ENCODE data around the gene RALBP1. TPM values are rescaled to one million over a fixed set of nuclear protein-coding genes. Genes with fewer than 3 reads are reported as not detected.

Gene RALBP1
- total RNA-seq, 1 experiment from 2014 or later: 38.5 TPM

DNA sequence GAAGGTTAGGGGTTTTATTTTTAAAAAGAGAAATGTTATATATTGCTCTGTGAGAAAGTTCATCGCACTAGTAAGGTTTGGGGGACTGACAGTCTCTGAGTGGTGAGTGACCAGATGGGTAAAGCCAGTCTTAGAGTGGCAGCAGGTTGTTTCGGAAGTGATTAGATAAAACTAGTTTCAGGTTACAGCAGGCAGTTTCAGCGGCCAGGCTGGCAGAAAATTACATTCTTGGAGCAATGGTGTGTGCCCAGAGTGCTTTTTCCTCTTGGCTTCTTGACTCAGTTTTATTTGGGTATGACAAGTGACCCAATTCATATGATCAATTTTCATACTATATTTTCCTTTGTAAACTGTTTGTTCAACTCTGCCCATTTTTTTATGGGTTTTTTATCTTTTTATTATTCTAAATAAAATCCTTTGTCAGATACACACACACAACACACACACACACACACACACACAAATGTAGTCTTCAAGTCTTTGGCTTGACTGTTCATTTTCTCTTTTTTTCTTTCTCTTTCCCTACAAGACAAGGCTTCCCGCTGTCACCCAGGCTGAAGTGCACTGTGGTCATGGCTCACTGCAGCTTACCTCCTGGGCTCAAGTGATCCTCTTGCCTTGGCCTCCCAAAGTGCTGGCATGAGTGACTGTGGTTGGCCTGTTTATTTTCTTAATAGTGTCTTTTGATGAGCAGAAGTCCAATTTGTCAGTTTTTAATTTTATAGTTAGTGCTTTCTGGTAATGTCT lies 30.9 kb downstream of the RALBP1 start:
- no peak for DNase-seq (ENCODE audit: extremely low read depth, low read depth)

- no peak for DNase-seq (ENCODE audit: extremely low read depth, low read depth)
Observed at GRCh38 chr18:9507565-9508088, 32.3 kb downstream of the RALBP1 start.

GRCh38 chr18:9508446-9509025 lies 33.2 kb downstream of the RALBP1 start:
- DNase-seq (ENCODE audit: extremely low read depth, low read depth): no peak

DNA sequence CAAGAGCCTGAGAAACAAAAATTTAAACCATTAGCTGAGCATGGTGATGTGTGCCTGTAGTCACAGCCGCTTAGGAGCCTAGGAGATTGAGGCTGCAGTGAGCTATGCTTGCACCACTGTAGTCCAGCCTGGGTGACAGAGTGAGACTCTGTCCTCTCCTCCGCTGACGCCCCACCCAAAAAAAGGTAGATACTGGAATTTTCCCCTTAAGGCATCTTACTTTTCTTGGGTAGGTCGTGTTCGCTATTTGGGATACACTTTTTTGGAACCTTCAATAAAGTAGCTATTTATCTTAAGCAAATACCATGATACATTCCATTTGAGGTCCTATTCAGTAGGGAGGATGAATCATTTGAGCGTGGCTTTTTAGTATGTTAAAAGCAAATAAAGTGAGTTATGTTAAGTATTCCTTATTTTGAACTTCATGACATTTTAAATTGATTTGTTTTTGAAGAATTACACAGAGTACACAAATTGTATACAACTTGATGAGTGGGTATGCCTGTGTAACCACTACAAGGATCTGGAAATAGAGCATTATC lies 38.7 kb downstream of the RALBP1 start:
- DNase-seq (ENCODE audit: extremely low read depth, low read depth): no peak

GRCh38 chr18:9516437-9517064 lies 41.2 kb downstream of the RALBP1 start:
- peak; percentile 29 for DNase-seq (ENCODE audit: extremely low read depth, low read depth)

DNA sequence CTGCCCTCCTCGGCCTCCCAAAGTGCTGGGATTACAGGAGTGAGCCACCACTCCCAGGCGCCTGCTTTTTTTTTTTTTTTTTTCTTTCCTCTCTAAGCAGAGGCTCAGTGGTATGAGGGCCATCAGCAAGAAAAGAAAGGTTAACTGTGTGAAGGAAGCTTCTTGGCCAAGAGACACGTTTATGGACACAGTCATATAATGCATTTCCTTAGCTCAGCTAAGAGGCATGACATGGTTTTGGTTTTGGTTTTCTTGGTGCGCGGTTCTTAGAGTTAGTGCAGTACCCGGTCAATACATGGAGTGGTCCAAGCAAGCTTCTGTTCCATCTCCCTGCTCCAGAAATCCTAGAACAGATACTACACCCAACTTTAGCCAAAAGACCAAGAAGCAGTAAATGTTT lies 42.6 kb downstream of the RALBP1 start:
- DNase-seq (ENCODE audit: extremely low read depth, low read depth): no peak

DNA sequence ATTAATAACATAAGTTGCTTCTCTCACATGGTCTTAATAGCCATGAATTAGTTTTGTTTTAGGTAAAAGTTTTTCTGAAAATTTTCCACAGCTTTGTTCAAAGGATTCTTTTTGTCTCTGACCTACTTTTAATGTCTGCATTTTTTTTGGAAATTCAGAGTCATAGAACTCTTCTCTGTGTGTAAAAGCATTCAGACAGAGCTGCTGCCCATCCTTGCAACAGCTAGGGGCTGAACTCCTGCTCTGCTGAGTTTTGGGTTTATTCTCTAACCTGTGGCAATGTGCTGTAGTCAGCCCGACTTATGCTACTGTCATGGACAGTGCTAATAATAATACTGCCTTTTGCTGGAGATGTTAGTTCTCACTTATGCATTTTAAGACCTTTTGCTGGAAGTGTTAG lies 44.1 kb downstream of the RALBP1 start:
- no peak for DNase-seq (ENCODE audit: extremely low read depth, low read depth)

DNA sequence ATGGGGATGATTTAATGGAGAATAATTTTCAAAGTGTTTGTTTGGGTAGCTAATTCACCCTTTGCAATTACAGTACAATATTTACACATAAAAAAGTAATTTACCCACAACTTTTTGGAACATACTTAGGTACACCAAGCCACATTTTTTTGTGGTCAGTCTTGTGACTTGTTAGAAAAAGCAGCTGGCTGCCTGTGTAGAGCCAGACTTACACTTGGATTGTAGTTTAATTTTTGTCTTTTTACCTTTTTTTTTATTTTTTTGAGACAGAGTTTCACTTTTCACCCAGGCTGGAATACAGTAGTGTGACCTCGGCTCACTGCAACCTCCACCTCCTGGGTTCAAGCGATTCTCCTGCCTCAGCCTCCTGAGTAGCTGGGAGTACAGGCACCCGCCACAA lies 45.4 kb downstream of the RALBP1 start:
- DNase-seq (ENCODE audit: extremely low read depth, low read depth): no peak

DNA sequence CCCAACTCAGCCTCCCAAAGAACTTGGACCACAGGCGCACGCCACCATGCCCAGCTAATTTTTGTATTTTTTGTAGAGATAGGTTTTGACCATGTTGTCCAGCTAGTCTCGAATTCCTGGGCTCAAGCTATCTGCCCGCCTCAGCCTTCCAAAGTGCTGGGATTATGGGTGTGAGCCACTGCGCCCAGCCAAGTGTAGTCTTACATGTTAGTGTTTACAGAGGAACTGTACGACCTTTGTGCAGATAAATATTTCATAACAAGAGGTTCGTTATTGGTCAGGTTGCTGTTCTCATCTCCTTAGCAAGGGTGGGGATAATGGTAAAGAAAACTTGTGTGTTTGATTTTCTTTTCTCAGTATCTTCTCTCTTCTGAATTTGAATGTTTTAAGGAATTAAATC lies 46.5 kb downstream of the RALBP1 start:
- no peak for DNase-seq (ENCODE audit: extremely low read depth, low read depth)

GRCh38 chr18:9522952-9523351 lies 47.6 kb downstream of the RALBP1 start:
- no peak for DNase-seq (ENCODE audit: extremely low read depth, low read depth)

DNA sequence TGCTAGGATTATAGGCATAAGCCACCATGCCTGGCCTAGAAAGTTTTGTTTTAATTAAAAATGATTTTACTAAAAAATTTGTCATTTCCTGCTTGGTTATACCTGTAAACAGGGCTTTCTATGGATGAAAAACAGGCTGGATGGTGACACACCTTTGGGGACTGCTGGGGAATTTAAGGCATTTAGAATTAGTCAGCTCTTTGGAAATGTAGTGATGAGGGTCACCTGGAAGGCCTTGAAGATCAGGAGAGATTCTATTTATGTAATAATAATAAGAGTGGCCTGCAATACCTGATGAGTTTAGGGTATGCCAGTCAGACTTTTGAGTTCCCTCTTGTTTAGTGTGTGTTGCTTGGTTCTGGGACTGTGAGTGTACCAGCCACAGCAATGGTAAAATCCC lies 51.1 kb downstream of the RALBP1 start:
- DNase-seq (ENCODE audit: extremely low read depth, low read depth): no peak

- no peak for DNase-seq (ENCODE audit: extremely low read depth, low read depth)
Observed at GRCh38 chr18:9530226-9531009, 55.1 kb downstream of the RALBP1 start.

DNA sequence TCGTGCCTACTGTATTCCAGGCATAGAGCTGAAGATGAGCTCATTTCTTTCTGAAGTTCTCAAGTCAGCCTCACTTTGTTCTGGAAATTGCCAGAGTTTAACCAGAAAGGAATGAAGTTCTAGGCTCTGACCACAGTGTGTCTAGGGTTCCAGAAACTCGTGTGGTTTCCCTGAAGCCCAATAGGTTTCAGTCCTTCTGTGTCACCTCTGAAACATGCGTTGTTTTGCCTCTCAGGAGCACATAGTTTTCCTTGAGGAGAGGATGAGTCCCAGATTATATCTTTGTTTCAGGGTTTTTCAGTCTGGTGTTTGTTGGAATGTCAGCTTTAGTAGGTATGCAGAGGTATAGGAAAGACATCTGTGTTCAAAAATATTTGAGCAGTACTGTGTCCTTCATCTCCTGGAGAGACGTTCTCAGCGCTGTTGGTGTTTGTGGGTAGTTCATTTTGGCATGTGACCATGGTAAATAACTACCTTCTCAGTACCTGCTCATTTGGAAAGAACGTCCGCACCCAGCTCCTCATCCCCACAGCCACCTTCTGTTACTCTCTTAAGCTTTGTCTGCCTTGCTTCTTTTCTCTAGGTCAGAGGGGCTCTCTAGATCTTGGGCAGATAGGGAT lies 56.6 kb downstream of the RALBP1 start:
- no peak for DNase-seq (ENCODE audit: extremely low read depth, low read depth)

DNA sequence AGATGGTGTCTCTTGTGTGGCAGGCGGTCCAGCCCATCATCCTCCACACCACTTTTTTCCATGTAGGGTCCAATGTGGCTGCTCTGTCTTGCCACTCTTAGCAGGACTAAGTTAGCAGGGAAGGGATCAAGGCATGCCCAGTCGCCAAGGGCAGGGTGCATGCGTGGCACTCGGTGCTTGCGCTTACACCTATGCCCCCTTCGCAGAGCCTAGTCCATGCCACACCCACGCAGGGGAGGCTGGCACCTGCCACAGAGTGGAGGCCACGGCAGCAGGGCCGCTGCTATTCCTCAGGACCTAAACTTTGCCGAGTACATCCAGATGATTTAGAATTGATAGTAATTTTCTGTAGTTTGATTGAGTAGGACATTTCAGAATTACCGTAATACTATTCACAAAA lies 59.5 kb downstream of the RALBP1 start:
- DNase-seq (ENCODE audit: extremely low read depth, low read depth): no peak

DNA sequence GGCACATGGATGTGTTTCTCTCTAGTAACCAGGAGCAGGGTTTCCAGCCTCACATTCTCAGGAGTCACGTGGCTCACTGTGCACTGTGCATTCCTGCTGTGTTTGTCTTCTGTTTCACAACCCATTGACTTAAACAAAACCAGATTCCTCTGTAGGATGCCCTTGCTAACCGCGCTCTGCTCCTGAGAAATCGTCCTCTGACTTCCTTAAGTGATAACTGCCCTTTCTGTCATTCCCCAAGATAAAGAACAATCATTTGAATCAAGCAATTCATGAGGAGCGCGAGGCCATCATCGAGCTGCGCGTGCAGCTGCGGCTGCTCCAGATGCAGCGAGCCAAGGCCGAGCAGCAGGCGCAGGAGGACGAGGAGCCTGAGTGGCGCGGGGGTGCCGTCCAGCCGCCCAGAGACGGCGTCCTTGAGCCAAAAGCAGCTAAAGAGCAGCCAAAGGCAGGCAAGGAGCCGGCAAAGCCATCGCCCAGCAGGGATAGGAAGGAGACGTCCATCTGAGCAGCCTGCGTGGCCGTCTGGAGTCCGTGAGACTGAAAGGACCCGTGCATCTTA lies 60.2 kb downstream of the RALBP1 start:
- DNase-seq (ENCODE audit: extremely low read depth, low read depth): no peak

DNA sequence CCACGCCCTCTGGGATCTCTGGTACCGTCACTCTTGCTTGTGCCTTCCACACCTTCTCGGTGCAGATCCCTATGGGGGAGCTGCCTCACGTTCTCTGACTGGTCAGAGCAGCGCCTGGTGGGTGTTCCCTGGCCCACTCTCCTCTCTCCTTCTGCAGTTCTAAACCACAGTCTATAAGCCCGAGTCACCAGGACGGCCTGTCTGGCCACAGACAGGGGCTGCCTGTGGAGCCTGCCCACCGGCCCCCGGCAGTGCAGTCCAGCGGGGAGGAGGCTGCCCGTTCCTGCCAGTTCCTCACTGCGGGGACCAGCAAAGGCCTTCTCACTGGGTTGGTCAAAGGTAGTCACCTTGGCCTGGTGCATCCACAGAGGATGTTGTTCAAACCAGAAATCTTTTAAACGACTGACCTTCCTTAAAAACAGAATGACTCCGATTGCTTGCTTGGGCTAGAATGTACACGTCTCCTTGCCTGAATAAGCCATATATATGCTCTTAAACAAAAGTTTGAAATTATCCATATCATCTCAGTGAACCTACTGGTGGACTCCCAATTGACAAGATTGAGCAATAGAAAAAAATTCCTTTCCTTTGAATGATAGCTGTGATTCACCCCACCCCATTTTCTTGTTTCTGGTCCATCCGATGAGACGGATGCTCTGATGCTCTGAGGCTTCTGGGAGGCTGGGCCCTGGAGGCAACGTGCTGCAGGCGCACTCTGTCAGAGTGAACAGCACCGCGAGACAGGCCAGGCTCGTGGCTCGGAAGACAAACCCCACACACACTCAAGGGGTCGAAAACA lies 61.2 kb downstream of the RALBP1 start:
- no peak for DNase-seq (ENCODE audit: extremely low read depth, low read depth)

DNA sequence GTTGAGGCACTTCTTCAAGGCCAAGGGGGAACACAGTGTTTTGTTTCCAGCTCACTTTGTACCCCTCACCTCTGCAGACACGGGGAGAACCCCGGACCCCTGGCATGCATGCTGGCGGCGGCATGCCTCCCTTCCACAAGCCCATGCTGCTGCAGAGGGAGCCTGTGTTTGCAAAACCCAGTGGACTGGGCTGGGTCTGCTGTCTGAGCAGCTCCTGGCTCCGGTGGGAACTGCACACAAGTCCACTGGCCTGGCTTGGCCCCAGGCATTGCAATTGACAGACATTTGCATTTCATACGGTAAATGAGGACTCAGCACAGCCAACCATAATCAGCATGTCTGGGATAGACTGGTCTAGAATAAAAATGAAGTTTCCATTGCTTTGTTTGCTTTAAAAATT lies 62.4 kb downstream of the RALBP1 start:
- DNase-seq (ENCODE audit: extremely low read depth, low read depth): no peak

DNA sequence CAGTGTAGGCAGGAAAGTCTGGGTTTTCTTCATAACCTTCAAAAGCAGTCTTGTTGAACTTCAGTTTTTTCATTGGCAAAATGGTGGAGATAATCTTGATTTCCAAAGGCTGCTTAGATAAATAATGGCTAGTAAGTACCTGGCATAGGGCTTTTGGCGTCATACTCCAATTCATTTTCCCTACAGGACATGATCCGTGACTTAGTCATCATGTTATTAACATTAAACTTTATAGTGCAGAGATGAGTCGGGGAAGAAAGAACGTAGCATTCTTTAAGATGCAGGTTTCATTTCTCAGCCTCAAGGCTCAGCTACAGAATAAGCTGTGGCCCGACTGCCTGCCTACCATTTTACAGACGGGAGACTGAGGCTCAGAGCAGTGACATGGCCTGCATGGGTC lies 64.0 kb downstream of the RALBP1 start:
- DNase-seq (ENCODE audit: extremely low read depth, low read depth): no peak

DNA sequence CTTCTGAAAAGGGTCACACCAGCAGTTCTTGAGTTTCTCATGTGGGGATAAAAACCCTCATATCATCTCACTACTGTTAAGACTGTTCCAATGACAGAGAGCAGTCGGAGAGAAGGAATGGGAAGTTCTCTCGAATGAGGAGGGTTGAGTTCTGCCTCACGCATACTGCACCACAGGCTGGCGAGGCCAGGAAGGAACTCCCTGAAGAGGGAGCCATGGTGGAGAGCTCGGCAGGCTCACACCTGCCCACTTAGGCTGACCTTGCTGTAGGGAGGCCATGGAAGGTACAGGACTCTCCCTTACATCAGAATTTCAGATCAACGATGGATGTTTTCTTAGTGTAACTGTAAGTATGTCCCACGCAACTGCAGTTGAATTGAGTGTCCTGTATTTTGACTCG lies 64.6 kb downstream of the RALBP1 start:
- no peak for DNase-seq (ENCODE audit: extremely low read depth, low read depth)
